Naive B cell (primary cell): ENCODE results near the gene ANKHD1. TPM values are rescaled to one million over a fixed set of nuclear protein-coding genes. Genes with fewer than 3 reads are reported as not detected.

Source experiments
- ATAC-seq, 2 donors: fragments of 150-1000 bp; cut with Tn5 transposase; 2 replicates each; pipeline ENCODE4 v1.10.0; 2021; ENCODE audit warnings: low read depth in 2 of 2, mild to moderate bottlenecking in 2 of 2, moderate library complexity in 2 of 2
- DNase-seq: peaks from one replicate; pipeline ENCODE4 v3.0.0; 2022
- H3K27ac Mint-ChIP-seq, 6 donors: one replicate each; pipeline ENCODE4 v1.8.0; 2020 to 2022; ENCODE audit warnings: mild to moderate bottlenecking in 6 of 6, mixed read lengths in 6 of 6, moderate library complexity in 5 of 6, inconsistent platforms in 2 of 6
- H3K27me3 Mint-ChIP-seq, 3 donors: one replicate each; pipeline ENCODE4 v1.8.0; 2021 to 2022; ENCODE audit warnings: mixed read lengths in 3 of 3, mild to moderate bottlenecking in 1 of 3
- H3K36me3 Mint-ChIP-seq, 2 donors: one replicate each; pipeline ENCODE4 v1.8.0; 2020 to 2022; ENCODE audit warnings: mixed read lengths in 2 of 2, inconsistent platforms in 1 of 2, mild to moderate bottlenecking in 1 of 2
- H3K4me1 Mint-ChIP-seq, 3 donors: one replicate each; pipeline ENCODE4 v1.8.0; 2020 to 2022; ENCODE audit warnings: mixed read lengths in 3 of 3, inconsistent platforms in 1 of 3, mild to moderate bottlenecking in 1 of 3, moderate library complexity in 1 of 3
- H3K4me3 Mint-ChIP-seq, 8 donors: one replicate each; pipeline ENCODE4 v1.8.0; 2020 to 2022; ENCODE audit warnings: mild to moderate bottlenecking in 8 of 8, mixed read lengths in 8 of 8, moderate library complexity in 8 of 8, inconsistent platforms in 2 of 8
- H3K9me3 Mint-ChIP-seq, 7 donors: one replicate each; pipeline ENCODE4 v1.8.0; 2020 to 2022; ENCODE audit warnings: mixed read lengths in 7 of 7, mild to moderate bottlenecking in 5 of 7, inconsistent platforms in 2 of 7, moderate library complexity in 1 of 7
- polyA plus RNA-seq, 6 donors: library from polyadenylated mRNA; unstranded; fragments of 300-500 nt; fragmentation: Illumina TruSeq; gene quantifications; one replicate each; pipeline ENCODE4 v1.2.3, GENCODE V29; 2021; ENCODE audit warnings: low read depth in 6 of 6

ANKHD1 gene
- polyA plus RNA-seq, 6 donors from 2014 or later: 53.3 to 88.7 (median 62.5) TPM

DNA sequence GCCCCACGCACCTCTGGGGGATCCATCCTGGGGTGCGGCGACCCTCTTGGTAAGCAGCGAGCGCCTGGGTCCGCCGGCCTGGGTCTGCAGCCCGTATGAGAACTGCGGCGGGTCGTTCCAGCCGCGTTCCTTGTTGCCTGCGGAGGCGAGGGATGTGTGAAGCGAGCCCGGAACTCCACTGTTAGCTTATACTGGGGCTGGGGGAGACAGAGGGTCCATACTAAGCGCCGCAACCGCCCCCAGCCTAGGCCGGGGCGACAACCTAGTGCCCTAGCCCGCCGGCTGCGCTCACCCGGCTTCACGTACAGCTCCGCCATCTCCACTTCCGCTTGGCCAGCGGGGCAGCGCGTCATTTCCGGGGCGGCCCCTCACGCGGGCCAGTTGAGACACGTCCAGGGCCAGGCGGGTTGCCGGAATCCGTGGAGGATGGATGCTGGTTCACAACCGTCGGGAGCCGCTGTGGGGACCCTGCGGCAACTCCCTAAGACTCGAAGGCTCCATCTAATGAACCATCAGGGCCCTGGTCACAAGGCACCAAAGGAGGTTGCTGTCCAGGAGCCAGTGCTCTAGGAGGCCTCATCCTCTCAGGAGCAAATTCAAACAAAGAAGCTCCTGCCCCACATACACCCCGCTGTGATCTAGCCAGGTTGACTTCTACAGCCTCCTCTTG, 155.6 kb downstream of the ANKHD1 start, which contains the start of gene SRA1:
Gene SRA1, minus strand, starts transcription at position 338 of the 670 bp plus-strand sequence. Its CDS starts 21 bp downstream, at position 317.
- Mint-ChIP-seq H3K36me3 (no peaks in the 10 kb centered on the region), H3K4me3 (peak within 1 kb of the TSS; percentile 87 to 96 (median 92))
- peak; percentile 95 to 96 for ATAC-seq

DNA sequence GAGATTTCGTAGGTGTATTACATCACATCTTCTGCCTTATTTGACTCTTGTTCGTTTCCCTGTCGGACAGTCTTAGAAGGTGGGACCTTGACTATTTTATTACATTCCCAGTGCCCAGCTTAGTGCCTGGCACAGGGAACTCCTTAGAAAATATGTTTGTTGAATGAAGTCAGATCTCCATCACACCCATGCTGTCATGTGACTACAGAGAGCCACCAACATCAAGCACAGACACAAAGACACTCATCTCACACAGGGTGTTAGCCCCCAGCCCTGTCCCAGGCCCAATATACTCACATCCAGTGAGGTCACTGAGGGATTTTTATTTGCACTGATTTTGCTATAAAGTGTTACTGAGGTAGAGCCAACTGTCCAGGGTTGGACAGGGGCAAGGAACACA, 156.3 kb downstream of the ANKHD1 start:
- peaks cover 0 to 1% (median 0%) of the 10 kb centered on the region in 7 donors for H3K9me3 Mint-ChIP-seq
- peak overlapping the region; percentile 87 to 96 (median 92) for H3K4me3 Mint-ChIP-seq
- ATAC-seq (no peak), DNase-seq (no peak)
- H3K4me1 Mint-ChIP-seq: peaks cover 58 to 70% (median 64%) of the 10 kb centered on the region in 3 donors
- no peaks in the 10 kb centered on the region for H3K36me3 Mint-ChIP-seq
- H3K27ac Mint-ChIP-seq: peak overlapping the region; percentile 94 to 97 (median 96)
- H3K27me3 Mint-ChIP-seq: no peaks in the 10 kb centered on the region

More for the DNA sequence above, 155.6 kb downstream of the ANKHD1 start, which contains the start of gene SRA1:
- peaks cover 0 to 1% (median 0%) of the 10 kb centered on the region in 7 donors for H3K9me3 Mint-ChIP-seq
- H3K27ac Mint-ChIP-seq: peak within 1 kb of the TSS; percentile 94 to 97 (median 96)
- no peaks in the 10 kb centered on the region for H3K27me3 Mint-ChIP-seq
- H3K4me1 Mint-ChIP-seq: peaks cover 56 to 67% (median 58%) of the 10 kb centered on the region in 3 donors
- DNase-seq: peak; percentile 83

- H3K4me1 Mint-ChIP-seq: peaks cover 52 to 68% (median 64%) of the 10 kb centered on the region in 3 donors
- no peaks in the 10 kb centered on the region for H3K27me3 Mint-ChIP-seq
- peak overlapping the region in 3 of 8 donors; percentile 87 to 94 (median 90) for H3K4me3 Mint-ChIP-seq
- no peaks in the 10 kb centered on the region for H3K36me3 Mint-ChIP-seq
- DNase-seq: no peak
- no peak for ATAC-seq
- H3K27ac Mint-ChIP-seq: peak overlapping the region in 2 of 6 donors; percentile 74 to 97
- H3K9me3 Mint-ChIP-seq: peaks cover 0 to 1% (median 0%) of the 10 kb centered on the region in 7 donors
These were observed 156.9 kb downstream of the ANKHD1 start for GRCh38 chr5:140558542-140558941.

GRCh38 chr5:140560227-140560626, 158.6 kb downstream of the ANKHD1 start:
- ATAC-seq (no peak), DNase-seq (no peak)
- Mint-ChIP-seq H3K4me1 (peaks cover 47 to 69% (median 65%) of the 10 kb centered on the region in 3 donors), H3K36me3 (no peaks in the 10 kb centered on the region), H3K27ac (no peak overlapping the region), H3K4me3 (peak overlapping the region in 2 of 8 donors; percentile 35 to 44), H3K27me3 (no peaks in the 10 kb centered on the region), H3K9me3 (peaks cover 0 to 1% (median 0%) of the 10 kb centered on the region in 7 donors)

DNA sequence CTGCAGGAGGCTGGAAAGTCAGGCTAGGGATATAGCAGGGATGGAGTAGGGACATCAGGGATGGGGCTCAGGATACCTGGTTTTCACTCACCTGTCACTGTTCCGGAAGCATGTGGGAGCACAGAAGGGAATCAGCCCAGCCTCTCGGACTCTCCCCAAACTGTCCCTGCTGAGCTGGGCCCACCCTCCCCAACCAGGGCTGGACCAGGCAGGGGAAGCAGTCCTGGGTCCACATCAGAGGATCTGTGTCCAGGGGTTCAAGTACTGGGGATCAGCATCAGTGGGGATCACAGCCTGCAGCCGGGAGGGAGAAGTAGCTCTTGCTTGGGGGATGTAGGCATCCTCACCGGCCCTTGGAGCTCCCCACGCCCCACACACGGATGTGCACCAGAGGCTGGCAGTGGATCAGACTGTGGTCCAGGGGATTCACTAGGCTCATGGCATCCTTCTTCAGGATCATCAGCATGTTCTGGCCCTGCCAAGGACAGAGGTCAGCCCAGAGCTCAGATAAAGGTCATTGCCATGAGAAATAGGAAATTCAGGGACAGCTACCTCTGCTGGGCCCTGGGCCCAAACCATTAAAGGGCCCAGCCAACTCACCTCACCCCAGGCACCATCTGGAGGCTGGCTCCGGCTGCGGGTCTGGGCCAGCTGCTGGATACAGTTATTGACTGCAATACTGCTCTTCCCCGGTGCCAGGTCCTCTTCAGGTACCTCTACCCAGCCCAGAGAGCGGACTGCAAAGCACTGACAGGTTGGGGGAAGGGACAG, 160.3 kb downstream of the ANKHD1 start:
- H3K9me3 Mint-ChIP-seq: peaks cover 0 to 1% (median 0%) of the 10 kb centered on the region in 7 donors

DNA sequence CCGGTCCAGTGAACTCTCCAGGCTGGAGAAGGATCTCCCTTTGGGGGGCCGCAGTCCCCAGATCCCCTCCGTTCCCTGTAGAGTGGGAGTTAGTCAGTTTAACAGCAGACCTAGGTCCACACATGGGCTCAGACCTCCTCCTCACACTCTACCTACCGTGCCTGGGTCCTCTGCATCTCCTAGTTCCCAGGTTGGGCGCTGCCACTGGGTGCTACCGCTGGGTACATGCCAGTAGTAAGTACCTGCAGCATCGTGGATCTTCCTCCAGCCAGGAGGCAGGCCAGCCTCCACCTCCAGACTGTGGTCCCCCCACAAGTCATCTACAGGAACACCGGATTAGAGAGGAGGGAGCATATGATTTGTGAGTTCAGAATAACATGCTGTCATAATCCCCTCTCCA, 162.0 kb downstream of the ANKHD1 start:
- Mint-ChIP-seq H3K4me3 (peak overlapping the region; percentile 92 to 98 (median 96)), H3K36me3 (peaks cover 0 to 19% of the 10 kb centered on the region in 2 donors), H3K4me1 (peaks cover 46 to 62% (median 56%) of the 10 kb centered on the region in 3 donors), H3K9me3 (peaks cover 0 to 1% (median 0%) of the 10 kb centered on the region in 7 donors), H3K27ac (peak overlapping the region; percentile 95 to 99 (median 98)), H3K27me3 (no peaks in the 10 kb centered on the region)
- ATAC-seq (no peak), DNase-seq (no peak)

More for the DNA sequence above, 160.3 kb downstream of the ANKHD1 start:
- Mint-ChIP-seq H3K27ac (peak overlapping the region in 2 of 6 donors; percentile 45 to 84), H3K27me3 (no peaks in the 10 kb centered on the region), H3K4me3 (peak overlapping the region in 2 of 8 donors; percentile 53 to 92), H3K4me1 (peaks cover 44 to 60% (median 58%) of the 10 kb centered on the region in 3 donors), H3K36me3 (peaks cover 0 to 4% of the 10 kb centered on the region in 2 donors)
- no peak for ATAC-seq
- no peak for DNase-seq

DNA sequence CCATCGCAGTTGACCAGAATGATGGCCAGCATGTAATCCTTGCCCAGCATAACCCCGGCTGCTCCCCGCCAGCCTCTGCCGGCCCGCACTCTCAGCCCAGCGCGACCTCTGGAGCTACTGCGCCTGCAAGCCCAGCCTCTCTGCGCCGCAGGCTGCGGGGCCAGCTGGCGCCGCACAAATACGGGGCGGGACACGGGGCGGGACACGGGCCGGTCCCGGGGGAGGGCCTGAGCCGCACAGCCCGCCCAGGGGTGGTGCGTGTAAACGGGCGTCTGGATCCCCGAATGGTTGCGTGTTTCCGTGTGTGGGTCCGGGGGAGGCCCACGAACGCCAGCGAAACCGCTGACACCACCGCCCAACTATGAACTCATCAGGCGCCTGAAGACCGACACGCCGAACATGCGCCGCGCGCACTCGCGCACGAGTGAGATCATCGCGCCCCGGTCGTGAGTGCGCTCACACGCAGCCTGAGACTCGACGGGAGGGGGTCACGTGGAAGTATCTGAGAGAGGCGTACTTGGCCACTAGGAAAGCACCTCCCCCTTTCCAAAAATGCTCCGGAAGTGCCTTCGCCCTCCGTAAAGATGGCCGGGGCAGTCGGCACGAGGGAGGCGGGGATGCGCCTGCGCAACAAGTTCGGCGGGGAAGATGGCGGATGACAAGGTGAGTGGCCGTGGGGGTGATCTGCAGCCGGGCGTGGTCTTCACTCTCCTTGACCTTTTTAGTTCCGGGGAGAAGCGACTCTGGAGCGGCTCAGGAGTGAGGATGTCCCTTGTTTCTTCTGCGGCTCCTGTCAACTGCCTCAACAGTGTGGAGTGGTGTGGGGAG, 162.8 kb downstream of the ANKHD1 start, which contains the start of the genes APBB3 and SLC35A4:
Gene APBB3, minus strand, starts transcription at position 403 of the 828 bp plus-strand sequence. Its CDS starts 353 bp downstream, at position 50.
Gene SLC35A4, plus strand, starts transcription at position 633 of the 828 bp plus-strand sequence. CDS start 2,342 bp downstream, outside the sequence.
- Mint-ChIP-seq H3K27me3 (no peaks in the 10 kb centered on the region), H3K36me3 (peaks cover 0 to 19% of the 10 kb centered on the region in 2 donors), H3K9me3 (peaks cover 0 to 1% (median 0%) of the 10 kb centered on the region in 7 donors), H3K4me3 (peak within 1 kb of the TSS; percentile 92 to 98 (median 96)), H3K27ac (peak within 1 kb of the TSS; percentile 96 to 99 (median 98)), H3K4me1 (peaks cover 45 to 71% (median 64%) of the 10 kb centered on the region in 3 donors)
- peak; percentile 86 for ATAC-seq
- DNase-seq: peak; percentile 98

DNA sequence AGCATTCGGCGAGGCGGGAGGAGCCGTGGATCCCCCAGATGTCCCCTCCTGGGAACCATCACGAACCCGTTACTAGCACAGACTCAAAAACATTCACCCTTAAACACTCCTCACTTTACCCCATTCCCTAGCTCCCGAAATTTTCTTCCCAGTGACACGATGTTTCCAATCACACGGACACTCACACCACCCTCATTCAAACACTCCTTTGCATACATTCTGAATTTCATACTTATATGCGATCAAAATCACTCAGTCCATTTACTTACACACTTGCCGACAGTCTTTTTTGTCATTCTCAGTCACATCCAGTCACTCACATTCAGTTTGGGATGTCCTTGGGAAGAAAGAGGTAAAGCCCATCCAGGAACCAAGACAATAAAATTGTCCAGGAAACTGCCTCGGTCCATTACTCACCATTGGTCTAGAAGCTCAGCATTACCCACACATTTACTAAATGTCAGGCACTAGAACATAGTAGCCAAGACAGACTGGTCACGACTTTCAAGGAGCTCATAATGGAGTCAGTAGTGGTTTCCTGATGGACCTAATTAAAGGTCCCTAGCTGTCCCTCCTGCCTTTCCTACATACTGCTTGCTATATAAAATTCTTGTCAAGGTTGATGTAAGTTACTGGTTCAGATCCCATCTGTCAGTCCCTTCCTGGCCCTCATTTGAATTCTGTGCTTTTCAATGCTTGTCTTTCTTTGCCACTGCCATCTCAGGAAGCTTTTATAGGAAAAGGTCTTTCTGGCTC, 163.6 kb downstream of the ANKHD1 start:
- no peak for DNase-seq
- Mint-ChIP-seq H3K27ac (peak overlapping the region; percentile 96 to 99 (median 98)), H3K9me3 (peaks cover 0 to 1% (median 0%) of the 10 kb centered on the region in 7 donors), H3K4me1 (peaks cover 47 to 79% (median 72%) of the 10 kb centered on the region in 3 donors), H3K36me3 (peaks cover 0 to 19% of the 10 kb centered on the region in 2 donors), H3K27me3 (no peaks in the 10 kb centered on the region), H3K4me3 (peak overlapping the region; percentile 92 to 98 (median 96))
- ATAC-seq: no peak

GRCh38 chr5:140565780-140566095, 164.1 kb downstream of the ANKHD1 start:
- H3K27me3 Mint-ChIP-seq: no peaks in the 10 kb centered on the region
- no peak for ATAC-seq

DNA sequence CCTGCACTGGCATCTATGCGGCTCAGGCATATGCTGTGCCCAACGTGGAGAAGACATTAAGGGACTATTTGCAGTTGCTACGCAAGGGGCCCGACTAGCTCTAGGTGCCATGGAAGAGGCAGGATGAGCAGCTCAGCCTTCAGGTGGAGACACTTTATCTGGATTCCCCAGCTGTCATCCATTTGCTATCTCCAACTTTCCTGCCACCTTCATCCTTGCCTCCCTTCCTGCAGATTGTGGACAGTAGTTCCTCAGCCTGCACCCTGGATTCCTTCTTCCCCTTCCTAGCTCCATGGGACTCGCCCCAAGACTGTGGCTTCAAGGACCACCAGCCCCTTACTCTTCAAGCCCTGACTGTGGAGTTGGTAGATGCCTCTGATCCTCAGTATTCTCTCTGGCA, 165.0 kb downstream of the ANKHD1 start:
- ATAC-seq (no peak), DNase-seq (no peak)
- Mint-ChIP-seq H3K9me3 (no peaks in the 10 kb centered on the region), H3K36me3 (peaks cover 0 to 19% of the 10 kb centered on the region in 2 donors), H3K27ac (peak overlapping the region in 3 of 6 donors; percentile 68 to 89 (median 81)), H3K4me1 (peaks cover 46 to 73% (median 69%) of the 10 kb centered on the region in 3 donors), H3K27me3 (no peaks in the 10 kb centered on the region), H3K4me3 (peak overlapping the region in 3 of 8 donors; percentile 59 to 71 (median 59))

More at GRCh38 chr5:140565780-140566095, 164.1 kb downstream of the ANKHD1 start:
- peak overlapping the region in 7 of 8 donors; percentile 92 to 98 (median 95) for H3K4me3 Mint-ChIP-seq
- H3K27ac Mint-ChIP-seq: peak overlapping the region in 5 of 6 donors; percentile 36 to 99 (median 98)
- no peak for DNase-seq
- H3K9me3 Mint-ChIP-seq: peaks cover 0 to 1% (median 0%) of the 10 kb centered on the region in 7 donors
- H3K4me1 Mint-ChIP-seq: peaks cover 46 to 79% (median 76%) of the 10 kb centered on the region in 3 donors
- peaks cover 0 to 19% of the 10 kb centered on the region in 2 donors for H3K36me3 Mint-ChIP-seq

DNA sequence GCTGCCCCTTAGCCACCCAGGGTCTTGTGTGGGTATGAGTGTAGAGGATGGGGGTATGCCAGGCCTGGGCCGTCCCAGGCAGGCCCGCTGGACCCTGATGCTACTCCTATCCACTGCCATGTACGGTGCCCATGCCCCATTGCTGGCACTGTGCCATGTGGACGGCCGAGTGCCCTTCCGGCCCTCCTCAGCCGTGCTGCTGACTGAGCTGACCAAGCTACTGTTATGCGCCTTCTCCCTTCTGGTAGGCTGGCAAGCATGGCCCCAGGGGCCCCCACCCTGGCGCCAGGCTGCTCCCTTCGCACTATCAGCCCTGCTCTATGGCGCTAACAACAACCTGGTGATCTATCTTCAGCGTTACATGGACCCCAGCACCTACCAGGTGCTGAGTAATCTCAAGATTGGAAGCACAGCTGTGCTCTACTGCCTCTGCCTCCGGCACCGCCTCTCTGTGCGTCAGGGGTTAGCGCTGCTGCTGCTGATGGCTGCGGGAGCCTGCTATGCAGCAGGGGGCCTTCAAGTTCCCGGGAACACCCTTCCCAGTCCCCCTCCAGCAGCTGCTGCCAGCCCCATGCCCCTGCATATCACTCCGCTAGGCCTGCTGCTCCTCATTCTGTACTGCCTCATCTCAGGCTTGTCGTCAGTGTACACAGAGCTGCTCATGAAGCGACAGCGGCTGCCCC, 165.6 kb downstream of the ANKHD1 start:
- H3K4me3 Mint-ChIP-seq: peak overlapping the region in 4 of 8 donors; percentile 1 to 71 (median 44)
- ATAC-seq: no peak
- peaks cover 46 to 72% (median 68%) of the 10 kb centered on the region in 3 donors for H3K4me1 Mint-ChIP-seq
- no peak for DNase-seq
- H3K27me3 Mint-ChIP-seq: no peaks in the 10 kb centered on the region
- H3K9me3 Mint-ChIP-seq: no peaks in the 10 kb centered on the region
- H3K27ac Mint-ChIP-seq: peak overlapping the region in 5 of 6 donors; percentile 20 to 89 (median 68)
- peaks cover 0 to 19% of the 10 kb centered on the region in 2 donors for H3K36me3 Mint-ChIP-seq
